ENCODE results near the gene PLXDC1. TPM values are rescaled to one million over a fixed set of nuclear protein-coding genes. Genes with fewer than 3 reads are reported as not detected.
A peak's percentile ranks its signal among the peaks of the same experiment; 100 is the strongest.

Gene PLXDC1
- total RNA-seq, 4 donors from 2014 or later: 1.6 to 26.2 (median 4.3) TPM

DNA sequence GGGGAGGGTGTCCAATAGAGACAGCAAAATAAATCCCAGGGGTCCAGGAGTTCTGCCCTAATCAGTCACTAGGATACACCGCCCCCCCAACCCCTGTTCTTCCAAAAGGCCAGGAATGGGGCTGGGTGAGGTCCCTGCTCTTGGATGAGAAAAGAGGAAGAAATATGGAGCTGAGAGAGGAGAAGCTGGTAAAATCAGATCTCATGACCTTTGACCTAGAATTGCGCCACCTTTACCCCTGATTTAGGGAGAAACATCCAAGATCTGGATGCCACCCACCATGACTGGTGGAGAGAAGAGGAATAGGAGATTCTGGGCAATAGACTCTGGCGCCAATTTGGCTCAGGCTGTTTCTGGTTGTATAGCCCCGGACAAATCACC, 46.7 kb upstream of the PLXDC1 start:
- Histone ChIP-seq H3K4me1 (peaks cover 23 to 59% (median 40%) of the 10 kb centered on the region in 4 donors), H3K27ac (peak overlapping the region; percentile 77 to 98 (median 96)), H3K27me3 (no peaks in the 10 kb centered on the region), H3K9me3 (no peaks in the 10 kb centered on the region), H3K36me3 (peaks cover 0 to 19% (median 9%) of the 10 kb centered on the region in 4 donors), H3K4me3 (peak overlapping the region in 2 of 4 donors; percentile 59 to 78)
- in situ Hi-C loops (cut with MboI; ENCODE audit: low pct_ligation_motif_present in 1 of 4, low pct_unique_long_range_greater_than_20kb in 1 of 4, low sequenced_read_pairs in 3 of 4) (no loop called here), intact Hi-C loops (cut with DNase I; ENCODE audit: low total_unique reads) (no loop called here)
- WGBS, 2 donors (ENCODE audit: low coverage in 1 of 2): 57 to 70% methylated on average over 1 to 4 of the region's 4 CpGs
- TF ChIP-seq, protein P1, sequence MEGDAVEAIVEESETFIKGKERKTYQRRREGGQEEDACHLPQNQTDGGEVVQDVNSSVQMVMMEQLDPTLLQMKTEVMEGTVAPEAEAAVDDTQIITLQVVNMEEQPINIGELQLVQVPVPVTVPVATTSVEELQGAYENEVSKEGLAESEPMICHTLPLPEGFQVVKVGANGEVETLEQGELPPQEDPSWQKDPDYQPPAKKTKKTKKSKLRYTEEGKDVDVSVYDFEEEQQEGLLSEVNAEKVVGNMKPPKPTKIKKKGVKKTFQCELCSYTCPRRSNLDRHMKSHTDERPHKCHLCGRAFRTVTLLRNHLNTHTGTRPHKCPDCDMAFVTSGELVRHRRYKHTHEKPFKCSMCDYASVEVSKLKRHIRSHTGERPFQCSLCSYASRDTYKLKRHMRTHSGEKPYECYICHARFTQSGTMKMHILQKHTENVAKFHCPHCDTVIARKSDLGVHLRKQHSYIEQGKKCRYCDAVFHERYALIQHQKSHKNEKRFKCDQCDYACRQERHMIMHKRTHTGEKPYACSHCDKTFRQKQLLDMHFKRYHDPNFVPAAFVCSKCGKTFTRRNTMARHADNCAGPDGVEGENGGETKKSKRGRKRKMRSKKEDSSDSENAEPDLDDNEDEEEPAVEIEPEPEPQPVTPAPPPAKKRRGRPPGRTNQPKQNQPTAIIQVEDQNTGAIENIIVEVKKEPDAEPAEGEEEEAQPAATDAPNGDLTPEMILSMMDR (IDR thresholded peaks at IDR 0.05): no peak
- TF ChIP-seq POLR2AphosphoS5 (IDR thresholded peaks at IDR 0.05) (no peak), EP300 (IDR thresholded peaks at IDR 0.05; ENCODE audit: low read depth) (no peak), POLR2A (IDR thresholded peaks at IDR 0.05) (no peak)
- no peak for DNase-seq

DNA sequence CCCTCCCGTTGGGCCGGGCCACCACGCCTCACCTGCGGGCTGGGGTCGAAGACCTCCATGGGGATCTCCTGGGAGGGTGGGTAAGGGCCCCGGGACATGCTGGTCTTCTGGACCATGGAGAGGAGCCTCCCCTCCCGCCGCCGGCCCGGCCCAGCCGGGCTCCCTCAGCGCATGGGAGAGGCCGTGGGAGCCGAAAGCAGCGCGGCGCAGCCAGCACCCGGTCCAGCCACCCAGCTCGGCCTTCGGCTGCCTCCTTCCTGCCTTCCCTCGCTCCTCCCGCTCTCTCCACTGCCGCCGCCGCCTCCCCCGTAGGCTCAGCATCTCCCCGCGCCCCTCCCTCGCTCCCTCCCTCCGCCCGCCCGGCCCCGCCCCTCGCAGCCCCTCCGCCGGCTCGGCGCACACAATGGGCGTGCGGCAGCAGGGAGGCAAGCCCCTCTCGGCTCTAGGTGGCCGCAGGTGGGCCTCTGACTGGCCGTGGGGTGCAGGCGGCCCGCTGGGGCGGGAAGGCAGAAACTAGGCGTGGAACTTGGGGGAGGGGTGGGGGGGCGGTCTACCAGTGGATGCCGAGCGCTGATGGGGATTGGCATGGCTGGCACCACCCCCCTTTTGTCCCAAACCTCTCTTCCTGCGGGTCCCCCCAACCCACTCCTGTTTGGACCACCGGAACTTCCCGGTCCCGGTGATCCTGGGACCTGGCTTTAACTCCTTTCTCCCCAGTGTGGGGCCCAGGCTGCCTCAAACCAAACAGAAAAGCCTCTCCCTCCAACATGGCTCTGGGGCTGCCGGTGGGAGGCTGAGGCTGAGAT, 46.1 kb upstream of the PLXDC1 start, which contains the start of gene CACNB1:
Gene CACNB1, minus strand, starts transcription at position 290 of the 806 bp plus-strand sequence. Its CDS starts 174 bp downstream, at position 116.
- in situ Hi-C loops (cut with MboI; ENCODE audit: low pct_ligation_motif_present in 1 of 4, low pct_unique_long_range_greater_than_20kb in 1 of 4, low sequenced_read_pairs in 3 of 4): no loop called here
- peak; percentile 82 for DNase-seq
- H3K27ac ChIP-seq: peak within 1 kb of the TSS; percentile 77 to 98 (median 96)

DNA sequence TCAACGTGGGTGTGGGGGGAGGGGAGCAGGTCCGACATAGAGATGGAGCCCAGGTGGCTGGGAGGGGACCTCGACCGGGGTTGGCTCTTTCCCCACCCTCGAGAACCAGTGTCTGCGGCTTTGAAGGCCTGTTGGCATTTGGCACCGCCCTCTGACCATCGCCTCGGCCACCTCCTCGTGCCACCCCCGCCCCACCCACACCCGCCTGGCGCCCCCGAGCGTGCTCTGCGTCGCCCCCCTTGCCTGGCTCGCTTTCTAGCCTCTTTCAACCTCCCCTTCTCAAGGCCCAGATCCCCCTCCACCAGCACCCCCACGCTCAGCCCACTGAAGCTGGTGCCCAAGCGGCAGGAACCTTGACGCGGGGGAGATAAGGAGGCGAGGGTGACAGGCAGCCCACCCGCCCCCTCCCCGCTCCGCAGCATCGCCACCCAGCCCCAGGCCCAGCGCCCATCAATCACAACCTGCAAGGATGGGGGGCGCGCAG, 45.4 kb upstream of the PLXDC1 start:
- H3K27ac ChIP-seq: peak overlapping the region; percentile 77 to 98 (median 96)
- H3K27me3 ChIP-seq: no peaks in the 10 kb centered on the region
- H3K36me3 ChIP-seq: peaks cover 0 to 7% (median 2%) of the 10 kb centered on the region in 4 donors
- peaks cover 22 to 53% (median 36%) of the 10 kb centered on the region in 4 donors for H3K4me1 ChIP-seq
- in situ Hi-C loops (cut with MboI; ENCODE audit: low pct_ligation_motif_present in 1 of 4, low pct_unique_long_range_greater_than_20kb in 1 of 4, low sequenced_read_pairs in 3 of 4): no loop called here
- DNase-seq: peak; percentile 53
- intact Hi-C loops (cut with DNase I; ENCODE audit: low total_unique reads): no loop called here
- H3K4me3 ChIP-seq: peak overlapping the region; percentile 51 to 78 (median 66)
- TF ChIP-seq, protein P1 (IDR thresholded peaks at IDR 0.05): no peak
- no peak for TF ChIP-seq EP300 (IDR thresholded peaks at IDR 0.05; ENCODE audit: low read depth)
- no peak for TF ChIP-seq POLR2AphosphoS5 (IDR thresholded peaks at IDR 0.05)
- TF ChIP-seq POLR2A (IDR thresholded peaks at IDR 0.05): no peak
- H3K9me3 ChIP-seq: no peaks in the 10 kb centered on the region
- 3% methylated on average over 29 of the region's 30 CpGs; no CpG with 5 or more reads in 1 of the 2 donors for WGBS, 2 donors (ENCODE audit: low coverage in 1 of 2)

More for the DNA sequence above, 46.1 kb upstream of the PLXDC1 start, which contains the start of gene CACNB1:
- peaks cover 23 to 59% (median 40%) of the 10 kb centered on the region in 4 donors for H3K4me1 ChIP-seq
- H3K36me3 ChIP-seq: peaks cover 0 to 14% (median 6%) of the 10 kb centered on the region in 4 donors
- intact Hi-C loops (cut with DNase I; ENCODE audit: low total_unique reads): no loop called here
- H3K27me3 ChIP-seq: no peaks in the 10 kb centered on the region
- WGBS, 2 donors (ENCODE audit: low coverage in 1 of 2): 1% methylated on average over 30 of the region's 55 CpGs; no CpG with 5 or more reads in 1 of the 2 donors
- H3K4me3 ChIP-seq: peak within 1 kb of the TSS; percentile 51 to 78 (median 66)
- peak; percentile 37 to 67 (median 51) for TF ChIP-seq POLR2AphosphoS5 (IDR thresholded peaks at IDR 0.05)
- no peak for TF ChIP-seq EP300 (IDR thresholded peaks at IDR 0.05; ENCODE audit: low read depth)
- TF ChIP-seq, protein P1 (IDR thresholded peaks at IDR 0.05): no peak
- no peak for TF ChIP-seq POLR2A (IDR thresholded peaks at IDR 0.05)
- H3K9me3 ChIP-seq: no peaks in the 10 kb centered on the region

DNA sequence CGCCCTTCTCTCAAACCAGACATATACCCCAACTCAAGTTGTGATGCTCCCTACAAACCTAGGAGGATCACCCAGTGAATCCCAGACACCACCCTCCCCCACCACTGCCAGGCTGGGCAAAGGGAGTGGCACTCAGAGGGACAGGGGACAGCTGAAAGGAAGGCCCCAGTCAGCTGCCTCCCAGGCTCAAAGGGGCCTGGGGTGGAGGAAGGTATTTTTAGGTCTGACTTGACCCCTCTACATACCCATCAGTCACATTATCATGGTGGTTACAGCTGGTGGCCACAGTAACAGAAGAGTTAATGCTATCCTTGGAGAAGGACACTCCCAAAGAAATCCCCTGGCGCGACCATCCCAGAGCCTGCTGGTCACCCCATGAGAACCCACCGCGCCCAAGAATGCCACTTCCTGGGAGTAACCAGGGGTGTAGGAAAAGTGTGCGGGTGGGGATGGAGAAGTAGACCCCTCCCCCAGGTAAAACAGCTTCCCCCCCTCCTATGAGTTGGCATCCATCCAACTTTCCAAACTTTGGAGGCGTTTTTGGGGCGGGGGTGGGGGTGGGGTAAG, 44.9 kb upstream of the PLXDC1 start:
- WGBS, 2 donors (ENCODE audit: low coverage in 1 of 2): 45% methylated on average over 8 of the region's 8 CpGs; no CpG with 5 or more reads in 1 of the 2 donors
- H3K27ac ChIP-seq: peak overlapping the region; percentile 14 to 98 (median 96)
- peaks cover 0 to 1% (median 0%) of the 10 kb centered on the region in 4 donors for H3K36me3 ChIP-seq
- H3K27me3 ChIP-seq: no peaks in the 10 kb centered on the region
- TF ChIP-seq, protein P1 (IDR thresholded peaks at IDR 0.05): no peak
- no peak for TF ChIP-seq POLR2AphosphoS5 (IDR thresholded peaks at IDR 0.05)
- no peak for TF ChIP-seq EP300 (IDR thresholded peaks at IDR 0.05; ENCODE audit: low read depth)
- no peak for TF ChIP-seq POLR2A (IDR thresholded peaks at IDR 0.05)
- intact Hi-C loops (cut with DNase I; ENCODE audit: low total_unique reads): no loop called here
- peak overlapping the region; percentile 51 to 78 (median 66) for H3K4me3 ChIP-seq
- peak; percentile 24 for DNase-seq
- H3K9me3 ChIP-seq: no peaks in the 10 kb centered on the region
- in situ Hi-C loops (cut with MboI; ENCODE audit: low pct_ligation_motif_present in 1 of 4, low pct_unique_long_range_greater_than_20kb in 1 of 4, low sequenced_read_pairs in 3 of 4): no loop called here
- peaks cover 17 to 48% (median 32%) of the 10 kb centered on the region in 4 donors for H3K4me1 ChIP-seq
